Bronchial smooth muscle cell (primary cell): Measurements from ENCODE around the gene ZNF557. TPM values are rescaled to one million over a fixed set of nuclear protein-coding genes. Genes with fewer than 3 reads are reported as not detected.

Experiments
- total RNA-seq: library from RNA; depleted of rRNA; stranded (reverse); fragments of >200 nt; gene quantifications from 2 replicates; pipeline ENCODE4 v1.2.1, GENCODE V29; 2014

The ZNF557 gene
- 15.8 and 16.7 TPM in 2 replicates for total RNA-seq

DNA sequence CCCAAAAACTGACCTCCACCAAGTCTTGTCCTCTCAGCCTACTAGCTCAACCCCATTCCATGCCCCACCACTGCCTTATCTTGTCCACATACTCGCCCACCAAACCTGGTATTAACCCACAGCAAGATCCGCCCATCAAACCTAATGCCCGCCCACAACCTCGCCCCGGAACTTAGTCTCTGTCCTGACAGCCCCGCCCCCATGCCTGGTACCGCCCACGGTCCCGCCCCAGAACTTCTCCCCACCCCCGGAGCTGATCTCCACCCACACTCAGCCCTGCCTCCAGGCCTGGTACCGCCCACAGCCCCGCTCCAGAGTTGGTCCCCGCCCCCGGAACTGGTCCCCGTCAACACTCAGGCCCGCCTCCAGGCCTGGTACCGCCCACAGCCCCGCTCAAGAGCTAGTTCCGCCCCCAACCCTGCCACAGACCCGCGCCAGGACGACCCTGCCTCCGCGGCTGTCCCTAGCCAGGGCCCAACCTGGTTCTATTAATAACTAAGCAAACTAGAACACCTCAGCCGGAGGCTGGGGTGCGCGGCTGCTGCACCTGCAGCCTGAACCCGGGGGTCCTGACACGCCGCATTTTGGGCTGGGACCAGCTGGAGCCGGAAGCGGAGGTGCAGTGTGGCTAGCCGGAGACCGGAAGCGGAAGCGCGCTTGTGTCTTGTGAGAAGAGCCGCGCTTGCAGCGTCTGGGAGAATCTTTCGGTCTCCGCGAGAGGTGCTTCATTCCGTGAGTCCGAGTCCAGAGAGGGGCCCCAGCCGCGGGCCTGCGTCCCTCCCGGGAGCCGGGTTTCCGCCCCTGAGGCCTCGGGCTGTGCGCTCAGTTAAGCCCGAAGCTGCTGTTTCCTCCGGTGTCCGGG, at the start of gene ZNF557:
Gene ZNF557 (plus strand): TSS at position 662 of the 862 bp plus-strand sequence. CDS start 5,372 bp downstream, outside the sequence.

DNA sequence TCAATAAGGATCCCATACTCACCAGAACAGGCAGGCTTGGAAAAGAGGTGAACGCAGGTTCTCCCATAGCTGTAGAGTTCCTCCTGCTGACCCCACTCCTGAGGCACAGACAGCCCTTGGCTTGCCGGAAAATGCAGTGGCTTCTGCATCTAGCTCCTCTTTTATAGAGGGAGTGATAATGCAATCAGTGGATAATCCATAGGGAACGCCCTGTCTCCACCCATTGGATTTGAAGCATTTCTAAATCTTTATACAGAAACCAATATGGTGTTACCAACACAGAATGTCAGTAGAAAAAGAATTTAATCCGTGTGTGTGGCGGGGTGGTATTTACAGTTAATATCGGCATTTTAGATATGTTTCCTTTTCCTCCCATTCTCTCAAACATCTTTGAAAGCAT, 48.2 kb upstream of the ZNF557 start, which contains the start of gene MBD3L2B:
Gene MBD3L2B (minus strand): TSS at position 101 of the 400 bp plus-strand sequence. CDS start 34 bp downstream, at position 67.

DNA sequence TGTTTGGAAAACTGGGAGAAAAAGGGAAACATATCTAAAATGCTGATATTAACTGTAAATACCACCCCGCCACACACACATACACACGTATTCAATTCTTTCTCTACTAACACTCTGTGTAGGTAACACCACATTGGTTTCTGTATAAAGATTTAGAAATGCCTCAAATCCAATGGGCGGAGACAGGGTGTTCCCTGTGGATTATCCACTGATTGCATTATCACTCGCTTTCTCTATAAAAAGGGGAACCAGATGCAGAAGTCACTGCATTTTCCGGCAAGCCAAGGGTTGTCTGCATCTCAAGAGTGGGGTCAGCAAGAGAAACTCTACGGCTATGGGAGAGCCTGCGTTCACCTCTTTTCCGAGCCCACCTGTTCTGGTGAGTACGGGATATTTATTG, 39.2 kb upstream of the ZNF557 start, which contains the start of gene MBD3L5:
Gene MBD3L5 (plus strand): TSS at position 301 of the 400 bp plus-strand sequence. CDS start 34 bp downstream, at position 335.

DNA sequence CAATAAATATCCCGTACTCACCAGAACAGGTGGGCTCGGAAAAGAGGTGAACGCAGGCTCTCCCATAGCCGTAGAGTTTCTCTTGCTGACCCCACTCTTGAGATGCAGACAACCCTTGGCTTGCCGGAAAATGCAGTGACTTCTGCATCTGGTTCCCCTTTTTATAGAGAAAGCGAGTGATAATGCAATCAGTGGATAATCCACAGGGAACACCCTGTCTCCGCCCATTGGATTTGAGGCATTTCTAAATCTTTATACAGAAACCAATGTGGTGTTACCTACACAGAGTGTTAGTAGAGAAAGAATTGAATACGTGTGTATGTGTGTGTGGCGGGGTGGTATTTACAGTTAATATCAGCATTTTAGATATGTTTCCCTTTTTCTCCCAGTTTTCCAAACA, 29.4 kb upstream of the ZNF557 start, which contains the start of gene MBD3L4:
Gene MBD3L4 (minus strand): TSS at position 101 of the 400 bp plus-strand sequence. CDS start 35 bp downstream, at position 66.

DNA sequence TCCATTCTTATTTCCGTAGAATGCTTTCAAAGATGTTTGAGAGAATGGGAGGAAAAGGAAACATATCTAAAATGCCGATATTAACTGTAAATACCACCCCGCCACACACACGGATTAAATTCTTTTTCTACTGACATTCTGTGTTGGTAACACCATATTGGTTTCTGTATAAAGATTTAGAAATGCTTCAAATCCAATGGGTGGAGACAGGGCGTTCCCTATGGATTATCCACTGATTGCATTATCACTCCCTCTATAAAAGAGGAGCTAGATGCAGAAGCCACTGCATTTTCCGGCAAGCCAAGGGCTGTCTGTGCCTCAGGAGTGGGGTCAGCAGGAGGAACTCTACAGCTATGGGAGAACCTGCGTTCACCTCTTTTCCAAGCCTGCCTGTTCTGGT, 20.5 kb upstream of the ZNF557 start, which contains the start of gene MBD3L2:
Gene MBD3L2 (plus strand): TSS at position 301 of the 400 bp plus-strand sequence. CDS start 53 bp downstream, at position 354.

DNA sequence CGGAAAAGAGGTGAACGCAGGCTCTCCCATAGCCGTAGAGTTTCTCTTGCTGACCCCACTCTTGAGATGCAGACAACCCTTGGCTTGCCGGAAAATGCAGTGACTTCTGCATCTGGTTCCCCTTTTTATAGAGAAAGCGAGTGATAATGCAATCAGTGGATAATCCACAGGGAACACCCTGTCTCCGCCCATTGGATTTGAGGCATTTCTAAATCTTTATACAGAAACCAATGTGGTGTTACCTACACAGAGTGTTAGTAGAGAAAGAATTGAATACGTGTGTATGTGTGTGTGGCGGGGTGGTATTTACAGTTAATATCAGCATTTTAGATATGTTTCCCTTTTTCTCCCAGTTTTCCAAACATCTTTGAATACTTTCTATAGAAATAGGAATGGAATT, 10.9 kb upstream of the ZNF557 start, which contains the start of gene MBD3L3:
Gene MBD3L3 (minus strand): TSS at position 101 of the 400 bp plus-strand sequence. CDS start 71 bp downstream, at position 30.

Other genes with a start within 250 kb of the ZNF557 start
- not detected in 2 replicates for gene ADGRE1, start 182.1 kb upstream of the ZNF557 start, total RNA-seq
- not detected in 2 replicates for gene MBD3L2B, start 48.3 kb upstream of the ZNF557 start, total RNA-seq
- not detected in 2 replicates for gene MBD3L5, start 39.1 kb upstream of the ZNF557 start, total RNA-seq
- gene MBD3L4, start 29.5 kb upstream of the ZNF557 start, total RNA-seq = not detected in 2 replicates
- gene MBD3L2, start 20.4 kb upstream of the ZNF557 start, total RNA-seq = not detected in 2 replicates
- gene MBD3L3, start 11.0 kb upstream of the ZNF557 start, total RNA-seq = not detected in 2 replicates
- gene INSR, start 224.7 kb downstream of the ZNF557 start, total RNA-seq = 14.7 and 35.8 TPM in 2 replicates